Measurements from ENCODE around the gene LDAH. TPM values are rescaled to one million over a fixed set of nuclear protein-coding genes. Genes with fewer than 3 reads are reported as not detected.

Gene LDAH
- total RNA-seq, 1 experiment from 2014 or later, result 23.2 TPM

DNA sequence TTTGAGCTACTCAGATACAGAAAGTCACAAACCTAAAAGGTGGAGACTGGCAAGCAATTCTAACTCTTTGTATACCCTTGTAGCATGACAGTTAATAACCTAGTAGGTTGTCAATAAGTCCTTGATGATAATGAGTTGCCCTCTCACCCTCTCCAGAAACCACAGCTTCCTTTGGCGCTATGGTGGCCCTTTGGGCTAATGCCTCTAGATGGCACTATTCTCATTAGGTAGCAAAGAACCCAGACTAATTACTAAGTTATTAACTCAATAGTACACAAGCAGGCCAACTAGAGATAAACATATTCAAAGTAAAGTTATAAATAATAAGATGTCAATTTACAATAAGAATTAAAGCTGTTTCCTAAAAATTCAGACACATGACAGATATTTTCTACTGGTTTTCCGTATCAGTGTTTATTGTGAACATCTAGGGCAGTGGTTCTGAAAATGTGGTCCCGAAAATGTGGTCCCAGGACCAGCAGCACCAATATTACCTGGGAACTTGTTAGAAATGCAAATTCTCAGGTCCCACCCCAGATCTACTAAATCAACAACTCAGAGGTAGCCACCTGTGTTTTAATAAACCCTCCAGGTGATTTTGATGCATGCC, 41.1 kb downstream of the LDAH start:
- DNase-seq (ENCODE audit: low read depth), result peak; percentile 27

DNA sequence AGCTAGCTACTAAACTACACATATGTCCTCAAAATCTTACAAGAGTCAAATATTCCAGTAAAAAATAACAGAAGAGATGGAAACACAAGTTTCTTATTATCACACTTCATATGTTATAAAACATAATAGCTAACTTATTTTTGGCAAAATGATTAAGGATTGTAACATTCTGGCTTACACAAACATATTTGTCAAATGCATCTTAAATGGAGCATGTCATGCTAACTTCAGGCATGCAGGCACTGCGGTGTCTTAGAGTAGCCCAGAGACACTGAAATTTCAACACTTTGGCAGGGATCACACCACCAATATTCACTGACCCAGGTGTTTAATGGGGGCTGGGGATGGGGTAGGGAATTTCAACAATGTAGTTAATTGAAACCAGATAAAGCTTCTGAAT, 51.6 kb downstream of the LDAH start:
- no peak for DNase-seq (ENCODE audit: low read depth)

DNA sequence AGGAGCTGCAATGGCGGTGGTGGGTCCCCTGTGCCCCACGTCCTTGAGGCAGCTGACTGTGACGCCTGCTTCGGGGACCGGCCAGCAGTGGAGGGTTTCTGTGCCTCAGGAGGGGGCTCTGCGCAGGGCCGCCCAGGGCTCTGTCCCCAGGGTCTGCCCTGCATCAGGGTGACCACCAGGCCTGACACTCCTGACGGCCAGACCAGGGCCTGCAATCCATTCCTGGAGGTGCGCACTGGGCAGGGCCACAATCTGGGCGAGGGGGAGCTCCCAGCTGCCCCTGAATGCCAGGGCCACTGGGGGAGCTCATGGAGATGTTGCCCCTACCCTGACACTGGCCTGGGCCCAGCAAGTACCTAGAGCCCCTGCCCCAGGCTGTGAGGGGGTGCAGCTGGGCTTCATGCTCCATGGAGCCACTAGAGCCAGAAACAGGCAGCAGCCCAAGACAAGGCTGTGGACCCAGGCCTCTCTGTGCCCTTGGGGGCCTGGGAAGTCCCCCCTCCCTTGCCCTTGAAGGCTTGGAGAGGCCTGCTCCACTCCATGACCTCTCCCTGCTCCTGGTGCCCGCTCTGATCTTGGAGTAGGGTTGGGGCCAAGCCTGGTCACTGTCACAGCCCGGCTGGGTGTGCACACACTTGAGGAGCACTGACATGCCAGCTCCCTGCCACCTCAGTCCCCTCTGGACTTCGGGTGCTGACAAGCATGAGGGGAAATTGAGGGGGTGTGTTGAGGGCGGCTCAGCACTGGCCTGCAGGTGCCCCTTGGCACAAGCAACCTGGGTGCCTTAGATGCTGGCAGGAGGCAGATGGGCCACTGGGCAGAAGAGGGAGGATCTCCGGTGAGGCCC, 55.9 kb downstream of the LDAH start:
- no peak for DNase-seq (ENCODE audit: low read depth)

DNA sequence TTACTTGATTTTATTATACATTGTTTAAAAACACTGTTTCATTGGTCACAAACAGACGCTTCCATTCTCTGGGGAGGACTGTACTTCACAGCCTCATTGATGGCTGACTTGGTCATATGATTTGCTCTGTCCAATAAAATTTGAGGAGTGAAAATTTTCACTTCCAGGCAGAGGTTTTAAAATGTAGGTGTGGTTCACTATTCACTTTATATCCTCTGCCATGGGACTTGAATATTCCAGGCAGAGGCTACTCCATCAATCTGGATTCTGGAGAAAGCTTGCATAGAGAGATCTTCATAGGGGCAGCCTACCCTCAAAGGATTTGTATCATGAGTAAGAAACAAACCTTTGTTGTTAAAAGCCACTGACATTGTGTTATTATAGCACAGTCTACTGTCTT, 56.7 kb downstream of the LDAH start:
- DNase-seq (ENCODE audit: low read depth), result no peak

DNA sequence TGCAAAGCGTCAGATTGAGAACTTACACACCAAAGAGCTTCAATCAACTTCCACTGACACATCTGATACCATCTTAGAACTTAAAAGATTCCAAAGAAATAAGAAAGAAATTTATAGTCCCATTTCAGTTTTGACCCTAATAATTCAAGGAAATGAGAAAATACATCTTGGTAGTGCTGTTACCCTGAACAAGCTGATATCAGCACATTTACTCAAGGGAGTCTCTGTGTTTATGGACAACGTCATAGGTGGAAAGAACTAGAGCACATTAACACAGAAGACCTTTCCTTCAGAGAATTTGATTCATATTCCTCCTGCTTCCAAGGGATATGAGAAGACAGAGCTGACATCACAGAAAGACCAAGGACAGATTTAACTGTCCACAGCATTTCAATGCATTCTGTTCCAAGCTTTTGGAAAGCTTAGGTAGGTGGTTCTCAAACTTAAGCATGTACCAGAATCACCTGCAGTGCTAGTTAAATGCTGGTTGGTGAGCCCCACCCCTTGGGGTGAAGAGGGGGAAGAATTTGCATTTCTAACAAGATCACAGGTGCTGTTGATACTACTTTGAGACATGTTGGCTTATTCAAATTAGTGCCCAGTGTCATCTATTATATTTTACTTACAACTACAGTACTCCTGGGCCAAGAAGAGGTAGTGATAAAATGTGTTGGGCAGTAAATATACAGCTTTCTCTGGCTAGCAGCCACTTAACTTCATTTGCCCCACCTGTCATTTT, 59.8 kb downstream of the LDAH start:
- DNase-seq (ENCODE audit: low read depth), result no peak

DNA sequence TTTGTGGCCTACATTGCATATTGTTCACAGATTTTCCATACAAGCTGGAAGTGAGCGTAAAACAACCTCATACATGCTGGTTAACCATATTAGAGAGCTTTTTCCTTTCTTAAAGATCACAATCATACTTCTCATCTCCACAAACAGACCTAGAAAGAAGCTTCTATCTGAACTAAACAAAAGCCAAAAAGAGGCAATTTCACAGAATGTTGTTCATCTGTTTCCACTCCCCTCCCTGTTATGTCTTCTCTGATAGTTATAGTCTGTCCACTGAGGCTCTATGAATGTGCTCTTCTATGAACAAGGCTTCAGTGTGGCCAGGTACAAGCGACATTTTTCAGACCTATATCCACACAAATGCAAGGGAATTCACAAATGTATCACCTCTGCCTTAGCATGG, 63.4 kb downstream of the LDAH start:
- DNase-seq (ENCODE audit: low read depth), result no peak

DNA sequence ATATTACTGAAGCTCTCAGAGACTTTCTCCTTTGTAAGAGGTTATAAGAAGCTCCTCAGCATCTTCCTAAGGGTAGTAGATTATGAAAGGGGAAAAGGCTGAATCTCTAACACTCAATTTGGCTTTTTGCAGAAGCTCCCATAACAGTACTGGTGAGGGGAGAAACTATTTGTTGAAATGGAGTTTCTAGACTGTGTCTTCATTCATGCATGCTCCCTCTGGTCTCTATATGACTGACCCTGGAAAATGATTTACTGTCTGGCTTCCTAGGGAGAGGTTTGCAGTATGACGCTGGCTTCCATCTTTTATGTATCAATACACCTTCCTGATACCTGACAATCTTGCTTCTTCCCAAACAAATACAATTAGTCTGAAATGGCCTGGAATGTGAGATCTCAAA, 63.9 kb downstream of the LDAH start:
- DNase-seq (ENCODE audit: low read depth), result no peak

DNA sequence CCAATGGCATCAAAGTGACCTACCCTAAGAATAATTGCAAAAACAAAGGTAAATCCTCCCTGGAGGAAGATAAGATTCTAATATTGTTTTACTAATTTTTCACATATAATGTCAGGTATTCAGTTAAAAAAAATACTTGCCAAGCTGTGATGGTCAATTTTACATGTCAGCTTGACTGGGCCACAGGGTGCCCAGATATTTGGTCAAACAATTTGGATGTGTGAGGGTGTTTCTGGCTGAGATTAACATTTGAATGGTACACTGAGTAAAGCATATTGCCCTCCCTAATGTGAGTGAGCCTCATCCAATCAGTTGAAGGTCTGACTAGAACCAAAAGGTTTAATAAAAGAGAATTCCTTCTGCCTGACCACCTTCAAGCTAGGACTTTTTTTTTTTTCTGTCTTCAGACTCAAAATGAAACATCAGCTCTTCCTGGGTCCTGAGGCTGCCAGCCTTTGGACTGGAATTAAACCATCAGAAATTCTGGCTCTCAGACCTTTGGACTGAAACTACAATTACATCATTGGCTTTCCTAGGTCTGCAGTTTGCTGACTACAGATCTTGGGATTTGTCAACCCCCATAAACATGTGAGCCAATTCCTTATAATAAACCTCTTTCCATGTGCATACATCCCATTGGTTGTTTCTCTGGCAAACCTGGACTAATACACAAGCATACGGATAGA, 65.4 kb downstream of the LDAH start:
- DNase-seq (ENCODE audit: low read depth), result no peak

DNA sequence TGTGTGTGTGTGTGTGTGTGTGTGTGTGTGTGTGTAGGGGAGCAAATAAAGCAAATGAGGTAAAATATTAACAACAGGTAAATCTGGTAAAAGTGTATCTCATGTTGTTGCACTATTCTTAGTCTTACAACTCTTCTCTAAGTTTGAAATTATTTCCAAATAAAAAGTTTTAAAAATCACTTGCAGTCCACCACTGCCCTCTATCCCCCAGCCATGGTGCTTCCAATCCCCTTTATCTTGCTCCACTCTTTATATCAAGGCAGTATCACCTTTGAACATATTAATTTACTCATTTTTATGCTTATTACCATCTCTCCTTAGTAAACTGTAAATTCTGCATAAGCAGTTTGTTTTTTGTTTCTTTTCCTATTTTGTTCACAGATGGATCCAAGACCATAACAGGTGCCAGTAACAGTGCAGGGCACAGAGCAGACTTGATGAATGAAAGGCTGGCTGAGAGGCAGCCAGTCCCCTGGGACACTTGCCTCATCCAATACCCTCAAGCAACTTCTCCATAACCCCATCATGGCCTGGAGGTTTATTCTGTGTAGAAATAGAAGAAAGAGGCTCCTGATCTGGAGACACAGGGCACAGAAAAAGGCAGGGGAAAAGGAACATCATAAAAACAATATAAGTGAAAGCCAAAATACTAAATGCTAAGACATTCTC, 67.6 kb downstream of the LDAH start:
- no peak for DNase-seq (ENCODE audit: low read depth)

DNA sequence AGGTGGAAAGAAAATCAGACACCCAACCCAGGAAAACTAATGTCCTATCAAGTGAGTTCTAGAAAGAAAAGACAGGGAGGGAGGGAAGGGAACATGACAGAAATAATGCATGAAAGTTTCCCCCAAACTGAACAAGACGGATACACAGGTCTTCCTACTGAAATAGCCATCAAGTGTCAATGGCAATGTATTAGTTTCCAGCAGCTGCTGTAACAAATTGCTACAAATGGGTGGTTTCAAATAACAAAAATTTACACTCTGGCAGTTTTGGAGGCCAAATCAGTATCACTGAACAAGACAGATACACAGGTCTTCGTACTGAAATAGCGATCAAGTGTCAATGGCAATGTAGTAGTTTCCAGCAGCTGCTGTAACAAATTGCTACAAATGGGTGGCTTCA, 70.6 kb downstream of the LDAH start:
- no peak for DNase-seq (ENCODE audit: low read depth)

DNA sequence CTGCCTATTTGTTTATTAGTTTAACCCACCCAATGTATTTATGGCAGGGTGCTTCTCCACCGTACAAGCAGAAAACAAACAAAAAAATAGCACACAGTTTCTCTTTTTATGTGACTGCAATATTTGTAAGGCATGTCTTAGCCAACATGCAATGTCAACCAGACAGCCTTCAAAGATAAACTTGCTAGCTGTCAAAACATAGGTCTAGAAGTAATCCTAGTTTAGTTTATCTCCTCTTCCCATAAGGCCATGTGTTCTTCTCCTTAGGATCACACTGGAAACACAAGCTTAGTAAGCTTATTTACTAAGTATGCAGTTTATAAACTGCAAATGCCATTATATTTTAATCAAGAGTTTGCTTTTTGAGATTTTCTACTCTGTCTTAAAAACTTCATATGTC, 75.6 kb downstream of the LDAH start:
- no peak for DNase-seq (ENCODE audit: low read depth)

DNA sequence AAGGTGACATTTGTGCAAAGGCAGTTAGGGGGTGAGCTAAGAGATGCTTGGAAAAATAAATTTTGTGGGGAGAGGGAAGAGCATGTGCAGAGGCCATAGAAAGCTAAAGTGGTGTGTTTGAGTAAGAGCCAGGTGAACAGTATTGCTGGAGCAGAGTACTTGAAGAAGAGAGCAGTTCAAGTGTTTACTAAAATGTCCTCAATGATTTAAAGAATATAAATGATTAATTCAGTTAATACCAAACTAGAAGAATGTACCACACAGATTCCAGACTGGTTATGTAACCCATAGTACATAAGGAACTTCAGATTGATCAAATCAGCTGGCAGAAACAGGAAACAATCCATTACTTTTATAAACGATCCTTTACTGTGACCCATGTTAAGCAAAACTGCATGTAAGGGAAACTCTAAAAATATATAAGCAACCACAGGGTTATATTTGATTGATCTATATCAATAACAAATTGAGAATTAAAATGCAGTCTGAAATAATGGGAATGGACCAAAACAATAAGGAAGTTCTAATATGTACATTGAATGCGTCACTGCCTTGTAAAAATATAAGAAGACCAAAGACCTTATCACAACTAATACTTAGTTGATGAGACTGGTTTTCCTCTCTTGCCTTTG, 76.9 kb downstream of the LDAH start:
- no peak for DNase-seq (ENCODE audit: low read depth)

DNA sequence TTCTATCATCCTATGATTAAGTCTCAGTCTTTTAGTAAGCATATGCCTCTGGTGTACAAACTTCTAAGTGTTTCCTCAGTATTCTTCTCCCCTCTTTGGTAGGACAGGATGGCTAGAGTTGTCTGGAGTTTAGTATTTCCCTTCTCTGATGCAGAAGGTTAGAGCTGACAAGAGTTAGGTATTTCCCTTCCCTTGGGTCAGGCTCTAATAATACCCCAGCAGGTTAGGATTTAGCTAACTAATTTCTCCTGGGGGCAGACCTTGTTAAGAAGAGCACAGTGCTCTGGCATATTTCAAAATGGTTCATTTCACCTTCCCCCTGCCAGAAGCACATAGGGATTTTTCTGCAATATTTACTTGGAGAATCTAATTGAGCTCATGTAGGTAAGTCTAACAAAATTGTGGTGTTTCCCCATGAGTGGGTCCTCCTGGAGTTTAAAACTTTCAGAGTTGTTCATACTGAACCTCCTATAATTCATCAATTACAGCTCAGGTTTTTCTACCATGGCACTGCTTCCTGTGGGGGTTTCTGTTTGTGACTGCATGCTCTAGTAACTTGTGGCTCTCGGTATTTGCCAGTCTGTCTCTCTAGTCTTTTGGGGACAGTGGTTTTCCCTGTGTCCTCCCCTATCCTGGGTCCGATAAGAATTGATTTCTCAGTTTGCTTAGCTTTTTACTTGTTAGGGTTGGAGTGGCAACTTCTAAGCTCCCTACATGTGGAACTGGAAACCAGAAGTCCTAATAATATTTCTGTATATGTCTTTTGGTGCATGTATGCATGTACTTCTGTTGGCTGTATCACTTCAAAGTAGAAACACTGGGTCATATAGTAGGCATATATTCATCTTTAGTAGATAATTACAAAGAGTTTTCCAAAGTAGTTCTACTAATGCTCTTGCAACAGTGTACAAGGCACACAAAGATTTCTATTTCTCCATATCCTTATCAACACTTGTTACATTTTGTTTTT, 78.2 kb downstream of the LDAH start:
- DNase-seq (ENCODE audit: low read depth), result no peak

DNA sequence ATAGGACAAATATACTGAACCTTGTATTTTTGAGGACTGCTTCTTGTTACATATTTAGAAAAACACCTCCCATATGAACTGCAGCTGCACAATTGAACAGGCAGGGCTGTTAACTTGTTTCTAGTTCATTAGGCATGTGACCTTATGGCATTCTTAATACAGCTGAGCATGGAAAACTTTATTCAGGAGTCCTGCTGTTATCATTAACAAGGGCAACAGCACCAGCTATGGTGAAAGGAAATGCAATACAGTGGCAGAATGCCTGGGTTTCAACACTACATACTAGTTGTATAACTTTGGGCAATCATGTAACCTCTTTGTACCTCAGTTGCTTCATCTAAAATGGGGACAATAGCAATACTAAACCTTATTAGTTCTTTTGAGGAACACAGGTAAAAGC, 84.1 kb downstream of the LDAH start:
- DNase-seq (ENCODE audit: low read depth), result no peak

DNA sequence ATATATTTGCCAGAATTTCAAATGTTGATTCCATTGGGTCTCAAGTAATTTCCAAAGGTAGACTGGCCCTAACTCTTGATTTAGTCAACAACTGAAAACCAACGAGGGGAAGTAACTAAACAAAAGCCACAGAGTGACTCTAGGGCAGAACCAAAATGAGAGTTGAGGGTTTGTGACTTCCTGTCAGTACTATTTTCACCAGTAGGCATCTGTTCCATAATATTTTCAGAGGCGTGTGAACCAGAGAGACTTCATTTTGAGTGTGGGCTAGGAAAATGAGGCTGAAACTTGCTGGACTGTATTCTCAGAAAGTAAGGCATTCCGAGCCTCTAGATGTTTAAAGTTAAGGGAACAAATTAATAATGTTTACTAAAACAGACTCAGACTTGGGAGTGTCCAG, 85.4 kb downstream of the LDAH start:
- DNase-seq (ENCODE audit: low read depth), result no peak

DNA sequence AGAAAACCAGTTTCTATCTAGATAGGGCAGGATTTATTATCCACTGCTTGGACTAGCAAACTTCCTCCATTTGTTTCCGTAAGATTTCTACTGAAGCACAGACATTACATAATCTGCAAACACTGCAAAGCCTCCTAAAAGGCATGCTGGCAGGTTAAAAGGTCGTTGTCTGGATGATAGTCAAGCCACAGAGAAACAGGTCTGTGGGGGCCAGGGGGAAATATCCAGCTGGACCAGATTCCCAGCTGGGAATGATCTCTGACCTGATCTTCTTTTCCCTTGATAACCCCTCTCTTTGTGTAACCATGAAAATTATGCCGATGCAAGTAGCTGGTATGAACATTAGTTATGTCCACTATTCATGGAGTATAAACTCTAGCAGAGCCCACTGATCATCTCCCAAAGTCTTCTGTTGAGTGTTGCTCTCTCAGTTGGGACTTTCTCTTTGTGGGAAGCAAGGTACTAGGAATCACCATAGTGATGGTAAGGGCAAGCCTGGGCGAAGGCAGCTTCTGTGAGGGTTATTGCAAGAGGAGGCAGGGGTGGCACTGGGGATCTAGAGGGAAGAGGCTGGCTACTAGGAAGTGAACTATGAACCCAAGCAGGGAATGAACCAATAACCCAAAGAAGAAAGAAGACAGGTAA, 94.7 kb downstream of the LDAH start:
- DNase-seq (ENCODE audit: low read depth), result no peak

DNA sequence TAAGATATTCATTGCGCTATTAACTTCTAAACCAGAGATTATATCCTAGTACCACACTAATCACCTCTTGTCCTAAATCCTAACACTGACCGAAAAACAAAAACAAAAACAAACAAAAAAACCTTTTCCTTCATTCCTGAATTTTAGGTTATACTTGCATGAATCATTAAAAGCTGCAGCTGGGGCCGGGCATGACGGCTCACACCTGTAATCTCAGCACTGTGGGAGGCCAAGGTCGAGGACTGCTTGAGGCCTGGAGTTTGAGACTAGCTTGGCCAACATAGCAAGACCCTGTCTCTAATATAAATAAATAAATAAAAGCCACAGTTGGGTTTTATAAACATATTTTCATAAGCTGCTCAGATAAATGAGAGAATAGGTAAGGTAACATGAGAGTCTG, 96.0 kb downstream of the LDAH start:
- DNase-seq (ENCODE audit: low read depth), result no peak

DNA sequence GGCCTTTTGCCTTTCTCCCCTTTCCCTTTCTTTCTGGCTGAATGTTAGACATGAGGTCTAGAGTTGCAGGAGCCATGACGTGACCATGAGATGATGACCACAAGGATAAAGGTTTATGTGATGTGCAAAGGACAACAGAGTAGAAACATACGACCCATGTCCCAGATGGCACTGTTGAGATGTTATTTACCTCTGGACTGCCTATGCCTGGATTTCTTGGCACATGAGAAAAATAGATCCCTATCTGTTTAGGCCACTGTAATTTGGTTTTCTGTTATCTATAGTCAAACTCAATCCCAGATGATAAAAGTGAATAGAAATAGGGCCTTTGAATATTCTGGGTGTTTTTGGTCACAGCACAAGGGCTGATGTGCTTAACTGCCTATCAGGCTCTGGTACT, 97.1 kb downstream of the LDAH start:
- no peak for DNase-seq (ENCODE audit: low read depth)

DNA sequence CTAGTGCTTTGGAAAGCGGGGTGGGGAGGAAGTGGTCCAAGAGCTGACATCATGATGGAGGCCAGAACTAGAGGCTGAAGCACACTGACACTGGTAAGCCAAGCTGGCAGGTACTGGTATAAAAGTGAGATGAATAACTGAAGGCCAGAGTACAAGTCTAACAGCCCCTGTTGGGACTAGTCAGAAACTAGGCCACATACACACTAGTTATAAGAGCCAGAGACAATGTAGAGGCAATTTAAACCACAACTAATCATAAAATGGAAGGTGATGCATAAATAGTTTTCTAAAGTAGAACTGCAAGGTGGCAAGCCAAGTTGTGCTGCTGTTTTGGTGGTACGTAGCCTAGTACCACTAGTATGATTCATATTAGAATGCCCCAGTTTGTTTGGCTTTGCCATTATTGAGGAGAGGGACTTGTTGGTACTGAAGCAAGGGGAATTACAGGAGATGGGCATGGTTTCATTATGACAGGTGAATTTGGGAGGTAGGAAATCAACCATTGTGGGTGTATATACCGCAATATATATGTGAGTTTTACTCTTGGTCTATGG, 98.3 kb downstream of the LDAH start:
- DNase-seq (ENCODE audit: low read depth), result no peak

All from RPMI7951 (cell line).